ENCODE measurements around the gene CENPX. TPM values are rescaled to one million over a fixed set of nuclear protein-coding genes. Genes with fewer than 3 reads are reported as not detected.

The CENPX gene
- total and polyA plus RNA-seq, 2 of the 13 experiments (the other 11 are each of a cell fraction or from before 2014, with no cell fraction given), result 92.7 to 170 TPM

- TF ChIP-seq, protein P1, sequence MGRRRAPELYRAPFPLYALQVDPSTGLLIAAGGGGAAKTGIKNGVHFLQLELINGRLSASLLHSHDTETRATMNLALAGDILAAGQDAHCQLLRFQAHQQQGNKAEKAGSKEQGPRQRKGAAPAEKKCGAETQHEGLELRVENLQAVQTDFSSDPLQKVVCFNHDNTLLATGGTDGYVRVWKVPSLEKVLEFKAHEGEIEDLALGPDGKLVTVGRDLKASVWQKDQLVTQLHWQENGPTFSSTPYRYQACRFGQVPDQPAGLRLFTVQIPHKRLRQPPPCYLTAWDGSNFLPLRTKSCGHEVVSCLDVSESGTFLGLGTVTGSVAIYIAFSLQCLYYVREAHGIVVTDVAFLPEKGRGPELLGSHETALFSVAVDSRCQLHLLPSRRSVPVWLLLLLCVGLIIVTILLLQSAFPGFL (CRISPR knock-in tag; IDR thresholded peaks at IDR 0.05), result no peak
- TF ChIP-seq THAP9 (CRISPR knock-in tag; IDR thresholded peaks at IDR 0.05; ENCODE audit: borderline replicate concordance), result 0 out of 2 replicates have a peak, but pooled peaks have one; percentile 47
- TF ChIP-seq PRMT3 (CRISPR knock-in tag; IDR thresholded peaks at IDR 0.05; ENCODE audit: borderline replicate concordance, low read depth), result no peak
- TF ChIP-seq MLX (CRISPR knock-in tag; IDR thresholded peaks at IDR 0.05), result no peak
- TF ChIP-seq SOX5 (CRISPR knock-in tag; IDR thresholded peaks at IDR 0.05; ENCODE audit: borderline replicate concordance), result peak; percentile 19; the same call in 1 of the 2 replicates
- TF ChIP-seq RELA (CRISPR knock-in tag; IDR thresholded peaks at IDR 0.05), result no peak
- no peak for TF ChIP-seq MAFF (IDR thresholded peaks at IDR 0.05; ENCODE audit: low read depth, low read length)
- TF ChIP-seq TAF1 (CRISPR knock-in tag; IDR thresholded peaks at IDR 0.05), result no peak
- peak; percentile 64; the same call in 1 of the 2 replicates for TF ChIP-seq CEBPB (IDR thresholded peaks at IDR 0.05; ENCODE audit: borderline replicate concordance, low read depth, low read length)
- TF ChIP-seq U2AF1 (optimal IDR thresholded peaks at IDR 0.05; ENCODE audit: low read depth, low read length), result no peak
- TF ChIP-seq DR1 (CRISPR knock-in tag; IDR thresholded peaks at IDR 0.05), result peak; percentile 71
- 0 out of 2 replicates have a peak, but pooled peaks have one; percentile 20 for TF ChIP-seq ZBTB33 (CRISPR knock-in tag; IDR thresholded peaks at IDR 0.05)
- TF ChIP-seq, protein P2, sequence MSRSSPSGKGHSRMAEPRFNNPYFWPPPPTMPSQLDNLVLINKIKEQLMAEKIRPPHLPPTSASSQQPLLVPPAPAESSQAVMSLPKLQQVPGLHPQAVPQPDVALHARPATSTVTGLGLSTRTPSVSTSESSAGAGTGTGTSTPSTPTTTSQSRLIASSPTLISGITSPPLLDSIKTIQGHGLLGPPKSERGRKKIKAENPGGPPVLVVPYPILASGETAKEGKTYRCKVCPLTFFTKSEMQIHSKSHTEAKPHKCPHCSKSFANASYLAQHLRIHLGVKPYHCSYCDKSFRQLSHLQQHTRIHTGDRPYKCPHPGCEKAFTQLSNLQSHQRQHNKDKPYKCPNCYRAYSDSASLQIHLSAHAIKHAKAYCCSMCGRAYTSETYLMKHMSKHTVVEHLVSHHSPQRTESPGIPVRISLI (CRISPR knock-in tag; IDR thresholded peaks at IDR 0.05; ENCODE audit: borderline replicate concordance), result peak; percentile 77; the same call in 1 of the 2 replicates
- TF ChIP-seq ZFY (CRISPR knock-in tag; IDR thresholded peaks at IDR 0.05), result no peak
- TF ChIP-seq MEF2D (CRISPR knock-in tag; IDR thresholded peaks at IDR 0.05), result peak; percentile 1; the same call in 1 of the 2 replicates
- no peak for TF ChIP-seq MYNN (CRISPR knock-in tag; IDR thresholded peaks at IDR 0.05; ENCODE audit: low read depth)
- no peak for TF ChIP-seq ZKSCAN5 (CRISPR knock-in tag; IDR thresholded peaks at IDR 0.05)
- no peak for TF ChIP-seq ZNF451 (CRISPR knock-in tag; IDR thresholded peaks at IDR 0.05)
- 0 out of 2 replicates have a peak, but pooled peaks have one; percentile 12 for TF ChIP-seq ZNF878 (CRISPR knock-in tag; IDR thresholded peaks at IDR 0.05)
- TF ChIP-seq ZNF572 (CRISPR knock-in tag; IDR thresholded peaks at IDR 0.05), result no peak
- no peak for TF ChIP-seq CHD4 (IDR thresholded peaks at IDR 0.05; ENCODE audit: borderline replicate concordance, low read length)
- no peak for TF ChIP-seq ARNTL (CRISPR knock-in tag; IDR thresholded peaks at IDR 0.05)
These were observed 23.1 kb downstream of the CENPX start (continued) for GRCh38 chr17:81999587-81999975.

Data from HepG2 (cell line).